Endodermal cell (in vitro differentiated cells): ENCODE results near the gene ANKFY1. TPM values are rescaled to one million over a fixed set of nuclear protein-coding genes. Genes with fewer than 3 reads are reported as not detected.
A peak's percentile ranks its signal among the peaks of the same experiment; 100 is the strongest.
"Not testable (repeated sequence)": the region's sequence is repeated elsewhere in the genome, so short reads cannot be mapped to it uniquely, and the experiment has no call there.

Source experiments
- DNase-seq: peaks from one replicate; pipeline ENCODE4 v3.0.0-alpha.2; 2017
- H3K27ac ChIP-seq: 2 replicates; pipeline ENCODE4 v1.5.1; 2013; ENCODE audit warnings: mild to moderate bottlenecking, low read depth, low read length, moderate library complexity
- H3K27me3 ChIP-seq: 2 replicates; pipeline ENCODE4 v1.6.1; 2013; ENCODE audit warnings: mild to moderate bottlenecking, low read length, moderate library complexity; ENCODE audit not compliant: insufficient read depth, control insufficient read depth, poor library complexity, severe bottlenecking
- H3K36me3 ChIP-seq: 2 replicates; pipeline ENCODE4 v1.7.0; 2013; ENCODE audit warnings: mild to moderate bottlenecking, low read length, moderate library complexity; ENCODE audit not compliant: control insufficient read depth, insufficient read depth
- H3K4me1 ChIP-seq: one replicate; pipeline ENCODE4 v1.7.0; 2013; ENCODE audit warnings: low read length; ENCODE audit not compliant: control insufficient read depth, insufficient read depth
- H3K4me3 ChIP-seq: 2 replicates; pipeline ENCODE4 v1.5.1; 2013; ENCODE audit warnings: mild to moderate bottlenecking, low read length, moderate library complexity
- H3K9ac ChIP-seq: 2 replicates; pipeline ENCODE4 v1.6.1; 2013; ENCODE audit warnings: mild to moderate bottlenecking, low read length, moderate library complexity; ENCODE audit not compliant: poor library complexity, severe bottlenecking; ENCODE audit errors: extremely low read depth
- H3K9me3 ChIP-seq: 2 replicates; pipeline ENCODE4 v1.6.1; 2013; ENCODE audit warnings: mild to moderate bottlenecking, low read length, moderate library complexity; ENCODE audit not compliant: control insufficient read depth
- H3K27ac Mint-ChIP-seq: 2 replicates; pipeline ENCODE4 v1.8.0; 2020; ENCODE audit warnings: mixed read lengths
- H3K27me3 Mint-ChIP-seq: 2 replicates; pipeline ENCODE4 v1.8.0; 2021; ENCODE audit warnings: mild to moderate bottlenecking, mixed read lengths; ENCODE audit not compliant: insufficient read depth
- H3K36me3 Mint-ChIP-seq: 2 replicates; pipeline ENCODE4 v1.8.0; 2020; ENCODE audit warnings: low read depth, mixed read lengths
- H3K4me1 Mint-ChIP-seq: 2 replicates; pipeline ENCODE4 v1.8.0; 2020; ENCODE audit warnings: mixed read lengths
- H3K4me3 Mint-ChIP-seq: 2 replicates; pipeline ENCODE4 v1.8.0; 2020; ENCODE audit warnings: mild to moderate bottlenecking, moderate library complexity, mixed read lengths
- H3K9me3 Mint-ChIP-seq: 2 replicates; pipeline ENCODE4 v1.8.0; 2020; ENCODE audit warnings: mild to moderate bottlenecking, mixed read lengths
- WGBS, 2 experiments: methylation state at CpG; one replicate each; pipeline versions ENCODE4 v1.1.5 to v1.1.7; 2013; ENCODE audit warnings: missing lambda C conversion rate in 2 of 2, mixed read lengths in 1 of 2; ENCODE audit not compliant: insufficient coverage in 1 of 2, insufficient read length in 1 of 2; 5-methylcytosine and 5-hydroxymethylcytosine counted together
- total RNA-seq, 2 donors: library from RNA; stranded (reverse); fragmentation: NEBNext Ultra II Directional in 1 of 2; extraction: Animal tissue kit (Norgen Biotek cat#: 25700) in 1 of 2; gene quantifications; 2 replicates in 1 of 2; 3 replicates in 1 of 2; pipeline ENCODE4 v1.2.1, GENCODE V29; 2021
- TF ChIP-seq, protein P1 (sequence below): fragments of 200-600 bp; sonication (generic); conservative IDR thresholded peaks from 2 replicates; pipeline ENCODE4 v1.5.0; 2021; ENCODE audit warnings: antibody characterized with exemption, mild to moderate bottlenecking

Gene ANKFY1
- total RNA-seq, 2 donors from 2014 or later, result 48.0 to 62.4 TPM

DNA sequence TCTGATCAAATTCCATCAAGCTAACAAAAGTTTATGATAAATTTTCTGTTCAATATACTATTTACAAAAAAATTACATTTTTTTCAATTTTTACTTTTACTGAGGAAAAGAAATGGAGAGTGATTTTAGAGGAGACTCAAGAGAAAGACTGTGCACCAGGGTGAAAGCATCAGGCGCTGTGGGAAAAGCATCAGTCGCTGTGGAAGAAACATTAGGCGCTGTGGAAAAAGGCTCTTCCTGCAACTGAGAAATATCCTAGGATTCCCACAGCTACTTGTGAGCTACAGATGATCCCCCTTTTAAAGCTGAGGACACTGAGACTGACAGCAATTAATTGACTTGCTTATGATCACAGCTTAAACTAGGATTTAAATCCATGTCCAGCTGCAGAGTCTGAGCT lies 4.9 kb downstream of the ANKFY1 start:
- 95 to 100% methylated on average over 2 to 3 of the region's 3 CpGs for WGBS, 2 experiments
- peak; percentile 7 for DNase-seq
- Histone ChIP-seq H3K4me1 (no peaks in the 10 kb centered on the region), H3K36me3 (peaks cover 40% of the 10 kb centered on the region), H3K4me3 (peak overlapping the region; percentile 46), H3K27ac (no peak overlapping the region), H3K9ac (no peak overlapping the region), H3K27me3 (no peaks in the 10 kb centered on the region), H3K9me3 (peaks cover 27% of the 10 kb centered on the region)
- H3K27ac Mint-ChIP-seq, result no peak overlapping the region
- peaks cover 13% of the 10 kb centered on the region for H3K4me1 Mint-ChIP-seq
- TF ChIP-seq, protein P1, sequence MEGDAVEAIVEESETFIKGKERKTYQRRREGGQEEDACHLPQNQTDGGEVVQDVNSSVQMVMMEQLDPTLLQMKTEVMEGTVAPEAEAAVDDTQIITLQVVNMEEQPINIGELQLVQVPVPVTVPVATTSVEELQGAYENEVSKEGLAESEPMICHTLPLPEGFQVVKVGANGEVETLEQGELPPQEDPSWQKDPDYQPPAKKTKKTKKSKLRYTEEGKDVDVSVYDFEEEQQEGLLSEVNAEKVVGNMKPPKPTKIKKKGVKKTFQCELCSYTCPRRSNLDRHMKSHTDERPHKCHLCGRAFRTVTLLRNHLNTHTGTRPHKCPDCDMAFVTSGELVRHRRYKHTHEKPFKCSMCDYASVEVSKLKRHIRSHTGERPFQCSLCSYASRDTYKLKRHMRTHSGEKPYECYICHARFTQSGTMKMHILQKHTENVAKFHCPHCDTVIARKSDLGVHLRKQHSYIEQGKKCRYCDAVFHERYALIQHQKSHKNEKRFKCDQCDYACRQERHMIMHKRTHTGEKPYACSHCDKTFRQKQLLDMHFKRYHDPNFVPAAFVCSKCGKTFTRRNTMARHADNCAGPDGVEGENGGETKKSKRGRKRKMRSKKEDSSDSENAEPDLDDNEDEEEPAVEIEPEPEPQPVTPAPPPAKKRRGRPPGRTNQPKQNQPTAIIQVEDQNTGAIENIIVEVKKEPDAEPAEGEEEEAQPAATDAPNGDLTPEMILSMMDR, result no peak
- no peak overlapping the region for H3K4me3 Mint-ChIP-seq
- H3K27me3 Mint-ChIP-seq, result no peaks in the 10 kb centered on the region
- H3K36me3 Mint-ChIP-seq, result peaks cover 55% of the 10 kb centered on the region
- H3K9me3 Mint-ChIP-seq, result peaks cover 25% of the 10 kb centered on the region

DNA sequence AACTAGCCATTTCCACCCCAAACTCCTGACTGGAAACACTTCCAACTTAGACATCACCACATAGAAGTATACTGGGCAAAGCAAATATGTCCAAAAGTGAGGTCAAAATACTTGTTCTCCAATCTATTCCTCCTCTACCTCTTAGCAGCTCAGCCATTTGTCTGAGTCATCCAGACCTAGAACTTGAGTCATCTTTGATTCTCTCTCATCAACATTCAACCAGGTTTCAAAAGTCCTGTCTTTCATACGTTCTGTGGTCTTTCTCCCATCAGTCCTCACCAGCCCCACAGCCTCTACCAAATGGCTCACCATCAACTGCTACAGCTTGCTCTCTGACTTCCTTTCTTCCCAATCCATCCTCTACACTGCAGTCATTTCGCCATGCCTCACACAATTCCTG lies 6.8 kb downstream of the ANKFY1 start:
- no peak overlapping the region for H3K27ac ChIP-seq
- DNase-seq, result peak; percentile 15
- 96 to 100% methylated on average over 2 of the region's 2 CpGs for WGBS, 2 experiments
- H3K4me3 ChIP-seq, result no peak overlapping the region
- no peak overlapping the region for H3K9ac ChIP-seq
- H3K9me3 ChIP-seq, result peaks cover 27% of the 10 kb centered on the region
- Mint-ChIP-seq H3K9me3 (peaks cover 25% of the 10 kb centered on the region), H3K4me1 (peaks cover 6% of the 10 kb centered on the region), H3K27me3 (no peaks in the 10 kb centered on the region), H3K27ac (no peak overlapping the region), H3K4me3 (no peak overlapping the region), H3K36me3 (peaks cover 55% of the 10 kb centered on the region)
- no peaks in the 10 kb centered on the region for H3K4me1 ChIP-seq
- H3K36me3 ChIP-seq, result peaks cover 37% of the 10 kb centered on the region
- no peaks in the 10 kb centered on the region for H3K27me3 ChIP-seq
- TF ChIP-seq, protein P1, result no peak

DNA sequence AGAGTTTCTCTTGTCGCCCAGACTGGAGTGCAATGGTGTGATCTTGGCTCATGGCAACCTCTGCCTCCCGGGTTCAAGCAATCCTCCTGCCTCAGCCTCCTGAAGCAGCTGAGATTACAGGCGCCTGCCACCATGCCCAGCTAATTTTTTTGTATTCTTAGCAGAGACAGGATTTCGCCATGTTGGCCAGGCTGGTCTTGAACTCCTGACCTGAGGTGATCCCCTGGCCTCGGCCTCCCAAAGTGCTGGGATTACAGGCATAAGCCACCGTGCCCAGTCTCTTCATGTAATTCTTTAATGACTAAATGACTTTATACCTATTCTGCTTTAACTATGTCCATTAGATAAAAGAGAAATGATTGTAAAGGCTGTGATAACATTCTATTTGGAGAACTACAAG lies 8.5 kb downstream of the ANKFY1 start:
- H3K27me3 ChIP-seq, H3K4me3 Mint-ChIP-seq, H3K27me3 Mint-ChIP-seq, H3K9ac ChIP-seq, H3K27ac Mint-ChIP-seq, H3K4me3 ChIP-seq, H3K4me1 Mint-ChIP-seq, DNase-seq, H3K27ac ChIP-seq, H3K4me1 ChIP-seq: not testable (repeated sequence)
- peaks cover 28% of the 10 kb centered on the region for H3K36me3 ChIP-seq
- peaks cover 42% of the 10 kb centered on the region for H3K36me3 Mint-ChIP-seq
- peaks cover 21% of the 10 kb centered on the region for H3K9me3 Mint-ChIP-seq
- 96% methylated on average over 6 of the region's 6 CpGs for WGBS, 2 experiments
- peaks cover 25% of the 10 kb centered on the region for H3K9me3 ChIP-seq

DNA sequence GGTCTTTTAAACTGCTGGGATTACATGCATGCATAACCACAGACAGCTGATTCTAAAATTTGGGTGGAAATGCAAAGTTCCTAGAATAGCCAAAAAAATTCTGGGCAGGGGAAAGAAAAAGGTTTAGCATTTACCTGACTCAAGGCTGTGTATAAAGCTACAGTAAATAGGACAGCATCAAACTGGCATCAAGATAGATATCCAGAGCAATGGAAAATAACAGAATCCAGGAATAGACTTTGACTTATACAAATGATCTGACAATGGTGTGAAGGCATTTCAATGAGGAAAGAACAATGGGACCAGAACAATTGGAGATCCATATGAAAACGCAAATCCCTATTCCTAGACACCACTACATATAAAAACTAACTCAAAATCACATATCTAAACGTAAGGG lies 12.9 kb downstream of the ANKFY1 start:
- 84% methylated on average over 2 of the region's 2 CpGs; no CpG with 5 or more reads in 1 of the 2 experiments for WGBS, 2 experiments
- Mint-ChIP-seq H3K27ac (no peak overlapping the region), H3K4me1 (peaks cover 17% of the 10 kb centered on the region), H3K4me3 (no peak overlapping the region), H3K27me3 (no peaks in the 10 kb centered on the region), H3K36me3 (peaks cover 17% of the 10 kb centered on the region), H3K9me3 (peaks cover 4% of the 10 kb centered on the region)
- Histone ChIP-seq H3K4me1 (peaks cover 5% of the 10 kb centered on the region), H3K9ac (no peak overlapping the region), H3K27ac (no peak overlapping the region), H3K36me3 (peaks cover 24% of the 10 kb centered on the region), H3K9me3 (no peaks in the 10 kb centered on the region), H3K27me3 (no peaks in the 10 kb centered on the region), H3K4me3 (no peak overlapping the region)
- TF ChIP-seq, protein P1, result no peak
- DNase-seq, result no peak
